H9 (cell line): Measurements from ENCODE around the gene GAK. TPM values are rescaled to one million over a fixed set of nuclear protein-coding genes. Genes with fewer than 3 reads are reported as not detected.

ENCODE experiments used
- DNase-seq: peaks from one replicate; pipeline ENCODE4 v3.0.0-alpha.2; 2017
- H2AFZ ChIP-seq: one replicate; pipeline ENCODE4 v1.6.1; 2013; ENCODE audit warnings: mild to moderate bottlenecking, low read length, control low read depth, moderate library complexity
- H2AK5ac ChIP-seq: 2 replicates; pipeline ENCODE4 v1.6.1; 2013; ENCODE audit warnings: low read length, control low read depth, mixed read lengths; ENCODE audit not compliant: insufficient read length
- H2BK120ac ChIP-seq: one replicate; pipeline ENCODE4 v1.6.1; 2013; ENCODE audit warnings: low read depth, mild to moderate bottlenecking, low read length, control low read depth, inconsistent platforms; ENCODE audit not compliant: poor library complexity, severe bottlenecking
- H2BK12ac ChIP-seq: 2 replicates; pipeline ENCODE4 v1.6.1; 2013; ENCODE audit warnings: low read length, control low read depth, mixed read lengths, low read depth; ENCODE audit not compliant: insufficient read length
- H2BK15ac ChIP-seq: 2 replicates; pipeline ENCODE4 v1.6.1; 2013; ENCODE audit warnings: low read depth, low read length, control low read depth
- H2BK20ac ChIP-seq: one replicate; pipeline ENCODE4 v1.6.1; 2013; ENCODE audit warnings: low read depth, mild to moderate bottlenecking, low read length, control low read depth, inconsistent platforms; ENCODE audit not compliant: poor library complexity, severe bottlenecking
- H2BK5ac ChIP-seq: 2 replicates; pipeline ENCODE4 v1.6.1; 2013; ENCODE audit warnings: low read length, control low read depth, mixed read lengths; ENCODE audit not compliant: insufficient read length
- H3K14ac ChIP-seq: 2 replicates; pipeline ENCODE4 v1.6.1; 2013; ENCODE audit warnings: low read length, control low read depth; ENCODE audit not compliant: insufficient read depth
- H3K18ac ChIP-seq: 2 replicates; pipeline ENCODE4 v1.6.1; 2013; ENCODE audit warnings: low read depth, mild to moderate bottlenecking, mixed read lengths, low read length, control low read depth; ENCODE audit not compliant: insufficient read length
- H3K23ac ChIP-seq: 2 replicates; pipeline ENCODE4 v1.6.1; 2013; ENCODE audit warnings: low read length, control low read depth, mixed read lengths, low read depth; ENCODE audit not compliant: insufficient read length
- H3K23me2 ChIP-seq: 2 replicates; pipeline ENCODE4 v1.6.1; 2013; ENCODE audit warnings: low read depth, mild to moderate bottlenecking, mixed read lengths, low read length, control low read depth; ENCODE audit not compliant: insufficient read length, poor library complexity, severe bottlenecking
- H3K27ac ChIP-seq: 2 replicates; pipeline ENCODE4 v1.5.1; 2013; ENCODE audit warnings: low read length, control low read depth, mixed read lengths, low read depth; ENCODE audit not compliant: insufficient read length
- H3K27me3 ChIP-seq: 2 replicates; pipeline ENCODE4 v1.6.1; 2013; ENCODE audit warnings: low read length, control low read depth, inconsistent platforms; ENCODE audit not compliant: insufficient read depth
- H3K4ac ChIP-seq: 2 replicates; pipeline ENCODE4 v1.6.1; 2013; ENCODE audit warnings: low read depth, mild to moderate bottlenecking, control low read depth, inconsistent platforms, low read length, moderate library complexity
- H3K4me1 ChIP-seq: 2 replicates; pipeline ENCODE4 v1.6.1; 2013; ENCODE audit warnings: low read length, control low read depth, inconsistent platforms; ENCODE audit not compliant: insufficient read depth
- H3K4me2 ChIP-seq: 2 replicates; pipeline ENCODE4 v1.6.1; 2013; ENCODE audit warnings: low read length, control low read depth, mixed read lengths; ENCODE audit not compliant: insufficient read length, insufficient read depth
- H3K56ac ChIP-seq: 2 replicates; pipeline ENCODE4 v1.6.1; 2013; ENCODE audit warnings: low read depth, mild to moderate bottlenecking, mixed read lengths, low read length, control low read depth; ENCODE audit not compliant: insufficient read length
- H3K79me1 ChIP-seq: 2 replicates; pipeline ENCODE4 v1.6.1; 2013; ENCODE audit warnings: low read depth, mild to moderate bottlenecking, moderate library complexity, low read length, control low read depth, inconsistent platforms; ENCODE audit not compliant: insufficient read depth, poor library complexity, severe bottlenecking
- H3K79me2 ChIP-seq: 2 replicates; pipeline ENCODE4 v1.6.1; 2013; ENCODE audit warnings: low read length, control low read depth, inconsistent platforms; ENCODE audit not compliant: insufficient read depth
- H3K9ac ChIP-seq: 2 replicates; pipeline ENCODE4 v1.6.1; 2013; ENCODE audit warnings: low read length, control low read depth, mixed read lengths; ENCODE audit not compliant: insufficient read length; ENCODE audit errors: extremely low read depth
- H3K9me3 ChIP-seq: one replicate; pipeline ENCODE4 v1.6.1; 2013; ENCODE audit warnings: low read depth, low read length, inconsistent platforms; ENCODE audit not compliant: control insufficient read depth
- H3T11ph ChIP-seq: one replicate; pipeline ENCODE4 v1.6.1; 2013; ENCODE audit warnings: mild to moderate bottlenecking, low read length, control low read depth, inconsistent platforms
- H4K20me1 ChIP-seq: one replicate; pipeline ENCODE4 v1.6.1; 2013; ENCODE audit not compliant: control insufficient read depth, insufficient read length, insufficient read depth
- H4K5ac ChIP-seq: 2 replicates; pipeline ENCODE4 v1.6.1; 2013; ENCODE audit warnings: low read depth, mild to moderate bottlenecking, mixed read lengths, low read length, control low read depth; ENCODE audit not compliant: insufficient read length
- H4K8ac ChIP-seq: replicated peaks from 2 replicates; pipeline ENCODE4 v1.6.1; 2013; ENCODE audit warnings: low read length, control low read depth, mixed read lengths, low read depth; ENCODE audit not compliant: insufficient read length
- H4K91ac ChIP-seq: 2 replicates; pipeline ENCODE4 v1.6.1; 2013; ENCODE audit warnings: low read depth, mild to moderate bottlenecking, moderate library complexity, mixed read lengths, low read length, control low read depth; ENCODE audit not compliant: insufficient read length
- H3K27ac Mint-ChIP-seq, 3 experiments: 2 replicates in 2 of 3; 3 replicates in 1 of 3; pipeline ENCODE4 v1.8.0; 2020 to 2021; ENCODE audit warnings: mixed read lengths in 3 of 3, mild to moderate bottlenecking in 1 of 3, moderate library complexity in 1 of 3
- H3K27me3 Mint-ChIP-seq: 2 replicates; pipeline ENCODE4 v1.8.0; 2021; ENCODE audit warnings: low read depth, mild to moderate bottlenecking, moderate library complexity, mixed read lengths
- H3K36me3 Mint-ChIP-seq, 3 experiments: 2 replicates in 2 of 3; 3 replicates in 1 of 3; pipeline ENCODE4 v1.8.0; 2020 to 2021; ENCODE audit warnings: low read depth in 3 of 3, mixed read lengths in 3 of 3; ENCODE audit not compliant: insufficient read depth in 1 of 3
- H3K4me1 Mint-ChIP-seq, 2 experiments: 2 replicates each; pipeline ENCODE4 v1.8.0; 2020; ENCODE audit warnings: mixed read lengths in 2 of 2
- H3K4me3 Mint-ChIP-seq, 2 experiments: 2 replicates in 1 of 2; 3 replicates in 1 of 2; pipeline ENCODE4 v1.8.0; 2020 to 2021; ENCODE audit warnings: mild to moderate bottlenecking in 2 of 2, mixed read lengths in 2 of 2, moderate library complexity in 1 of 2
- H3K9me3 Mint-ChIP-seq, 2 experiments: 2 replicates in 1 of 2; 3 replicates in 1 of 2; pipeline ENCODE4 v1.8.0; 2020; ENCODE audit warnings: mild to moderate bottlenecking in 2 of 2, mixed read lengths in 2 of 2, moderate library complexity in 1 of 2
- CTCF ChIP-seq: fragments of 200-600 bp; sonication (generic); conservative IDR thresholded peaks from 3 replicates; pipeline ENCODE4 v1.8.0; 2021; ENCODE audit warnings: antibody characterized with exemption, mild to moderate bottlenecking
- WGBS: extraction: QIAGEN DNeasy Blood & Tissue Kit; methylation state at CpG from one replicate; pipeline ENCODE4 v1.1.7; 2013; ENCODE audit warnings: missing lambda C conversion rate, low lambda C conversion rate, mixed read lengths; ENCODE audit not compliant: insufficient read length; ENCODE audit errors: extremely low coverage; 5-methylcytosine and 5-hydroxymethylcytosine counted together
- total RNA-seq: library from RNA; stranded (reverse); gene quantifications from 2 replicates; pipeline ENCODE4 v1.2.1, GENCODE V29; 2021

The GAK gene
- total RNA-seq, 1 experiment from 2014 or later = 80.7 TPM

- no peak for DNase-seq
- Mint-ChIP-seq H3K27me3 (no peaks in the 10 kb centered on the region), H3K9me3 (no peaks in the 10 kb centered on the region), H3K4me1 (peaks cover 2% of the 10 kb centered on the region in 2 experiments; a peak in 3 of 4 replicates), H3K36me3 (peaks cover 0 to 5% (median 0%) of the 10 kb centered on the region in 3 experiments; a peak in 2 of 7 replicates), H3K4me3 (no peak overlapping the region), H3K27ac (no peak overlapping the region)
- H2BK120ac ChIP-seq = no peak overlapping the region
- H4K20me1 ChIP-seq = no peaks in the 10 kb centered on the region
- no peaks in the 10 kb centered on the region for H3K79me2 ChIP-seq
- H3K9me3 ChIP-seq = no peaks in the 10 kb centered on the region
- no peak overlapping the region for H2BK15ac ChIP-seq
- no peak overlapping the region for H4K5ac ChIP-seq
- no peak overlapping the region for H3K23ac ChIP-seq
- H3T11ph ChIP-seq = no peak overlapping the region
- no peak overlapping the region for H3K9ac ChIP-seq
- H3K14ac ChIP-seq = no peak overlapping the region; the same call in 1 of the 2 replicates
- H3K27me3 ChIP-seq = no peaks in the 10 kb centered on the region
- H3K4me1 ChIP-seq = no peaks in the 10 kb centered on the region
- H3K18ac ChIP-seq = no peak overlapping the region
- WGBS = no CpG with 5 or more reads among the region's 12 CpGs
- H2BK20ac ChIP-seq = no peak overlapping the region
- H3K27ac ChIP-seq = no peak overlapping the region
- H3K23me2 ChIP-seq = no peaks in the 10 kb centered on the region
- H2AFZ ChIP-seq = no peak overlapping the region
- no peak overlapping the region for H4K91ac ChIP-seq
- no peak overlapping the region for H4K8ac ChIP-seq
- H2BK5ac ChIP-seq = no peak overlapping the region
- H3K56ac ChIP-seq = no peak overlapping the region
- H3K4me2 ChIP-seq = no peak overlapping the region
- no peak for TF ChIP-seq CTCF
- no peak overlapping the region for H2AK5ac ChIP-seq
- no peak overlapping the region for H3K4ac ChIP-seq
- H3K79me1 ChIP-seq = no peaks in the 10 kb centered on the region
- H2BK12ac ChIP-seq = no peak overlapping the region
Observed at GRCh38 chr4:955931-956381, 23.8 kb upstream of the GAK start.
